Common myeloid progenitor, CD34-positive (primary cell): ENCODE measurements around the gene OPCML.

ENCODE experiments used
- CTCF ChIA-PET: fragments of 350-600 bp; sonication (Branson Sonifier 250); formaldehyde crosslinking; loops from one replicate; lab custom pipeline; 2021; ENCODE audit warnings: antibody characterized with exemption; lab: Charles Lee
- POLR2A ChIA-PET: fragments of 350-600 bp; sonication (Branson Sonifier 250); formaldehyde crosslinking; loops from one replicate; lab custom pipeline; 2021; ENCODE audit warnings: antibody characterized with exemption; lab: Charles Lee
- DNase-seq, 3 donors: peaks; one replicate each; pipeline versions ENCODE4 v3.0.0 to v3.0.0-alpha.2; 2013
- H3K27ac ChIP-seq, 2 experiments: 1 replicate in 1 of 2; 2 replicates in 1 of 2; pipeline ENCODE4 v1.7.0; 2013; ENCODE audit warnings: inconsistent platforms in 2 of 2, low read length in 2 of 2, mild to moderate bottlenecking in 2 of 2, low read depth in 1 of 2, moderate library complexity in 1 of 2; ENCODE audit not compliant: severe bottlenecking in 2 of 2, insufficient read depth in 1 of 2, poor library complexity in 1 of 2
- H3K27me3 ChIP-seq, 5 experiments: replicated peaks in 2 of 5; 1 replicate in 3 of 5; 2 replicates in 2 of 5; pipeline versions ENCODE4 v1.6.1 to v1.7.0; 2013; ENCODE audit warnings: low read length in 4 of 5, mild to moderate bottlenecking in 2 of 5, moderate library complexity in 2 of 5, inconsistent platforms in 1 of 5; ENCODE audit not compliant: insufficient read depth in 5 of 5, control insufficient read depth in 4 of 5
- H3K36me3 ChIP-seq, 4 experiments: 1 replicate in 2 of 4; 2 replicates in 2 of 4; pipeline versions ENCODE4 v1.6.1 to v1.7.0; 2013; ENCODE audit warnings: low read length in 3 of 4, control low read depth in 1 of 4, mild to moderate bottlenecking in 1 of 4; ENCODE audit not compliant: control insufficient read depth in 4 of 4, insufficient read depth in 4 of 4
- H3K4me1 ChIP-seq, 4 experiments: 1 replicate in 3 of 4; 2 replicates in 1 of 4; pipeline versions ENCODE4 v1.6.1 to v1.7.1; 2013; ENCODE audit warnings: low read length in 3 of 4, mild to moderate bottlenecking in 3 of 4, control low read depth in 1 of 4, inconsistent platforms in 1 of 4, moderate library complexity in 1 of 4; ENCODE audit not compliant: control insufficient read depth in 4 of 4, insufficient read depth in 4 of 4; ENCODE audit errors: control extremely low read depth in 1 of 4
- H3K4me3 ChIP-seq, 7 experiments: 1 replicate in 4 of 7; 2 replicates in 3 of 7; pipeline versions ENCODE4 v1.5.1 to v1.7.0; 2013; ENCODE audit warnings: mild to moderate bottlenecking in 7 of 7, low read length in 6 of 7, moderate library complexity in 6 of 7, inconsistent platforms in 2 of 7, low read depth in 2 of 7, control low read depth in 1 of 7; ENCODE audit not compliant: insufficient read depth in 4 of 7, control insufficient read depth in 1 of 7; ENCODE audit errors: extremely low read depth in 1 of 7
- H3K9me3 ChIP-seq, 5 experiments: 1 replicate in 4 of 5; 2 replicates in 1 of 5; pipeline versions ENCODE4 v1.6.1 to v1.7.1; 2013; ENCODE audit warnings: low read length in 4 of 5, mild to moderate bottlenecking in 2 of 5, inconsistent platforms in 1 of 5, low read depth in 1 of 5, moderate library complexity in 1 of 5; ENCODE audit not compliant: control insufficient read depth in 4 of 5, insufficient read depth in 2 of 5; ENCODE audit errors: control extremely low read depth in 1 of 5
- WGBS: methylation state at CpG from one replicate; pipeline ENCODE4 v1.1.5; 2013; ENCODE audit not compliant: insufficient coverage; 5-methylcytosine and 5-hydroxymethylcytosine counted together

OPCML gene

GRCh38 chr11:133551064-133551463 is 18.8 kb upstream of the OPCML start:
- CTCF ChIA-PET: no interaction called here
- Histone ChIP-seq H3K27ac (no peak overlapping the region), H3K4me1 (no peaks in the 10 kb centered on the region), H3K36me3 (no peaks in the 10 kb centered on the region), H3K4me3 (no peak overlapping the region), H3K27me3 (peaks cover 0 to 2% (median 0%) of the 10 kb centered on the region in 5 experiments), H3K9me3 (no peaks in the 10 kb centered on the region)
- POLR2A ChIA-PET: no interaction called here
- 96% methylated on average over 3 of the region's 5 CpGs for WGBS
- DNase-seq: no peak

GRCh38 chr11:133549826-133550225 is 17.5 kb upstream of the OPCML start:
- no peaks in the 10 kb centered on the region for H3K36me3 ChIP-seq
- H3K27ac ChIP-seq: no peak overlapping the region
- no peaks in the 10 kb centered on the region for H3K9me3 ChIP-seq
- POLR2A ChIA-PET: no interaction called here
- DNase-seq: no peak
- no peaks in the 10 kb centered on the region for H3K4me1 ChIP-seq
- WGBS: 93% methylated on average over 3 of the region's 3 CpGs
- no peak overlapping the region for H3K4me3 ChIP-seq
- CTCF ChIA-PET: no interaction called here
- H3K27me3 ChIP-seq: peaks cover 0 to 2% (median 0%) of the 10 kb centered on the region in 5 experiments

- Histone ChIP-seq H3K27me3 (peaks cover 0 to 2% (median 0%) of the 10 kb centered on the region in 5 experiments), H3K9me3 (no peaks in the 10 kb centered on the region), H3K27ac (no peak overlapping the region), H3K4me3 (no peak overlapping the region), H3K4me1 (no peaks in the 10 kb centered on the region), H3K36me3 (no peaks in the 10 kb centered on the region)
- WGBS: 80% methylated on average over 7 of the region's 7 CpGs
- ChIA-PET POLR2A (no interaction called here), CTCF (no interaction called here)
- DNase-seq: no peak
These were observed 16.3 kb upstream of the OPCML start for GRCh38 chr11:133548641-133549040.

- POLR2A ChIA-PET: no interaction called here
- no peaks in the 10 kb centered on the region for H3K36me3 ChIP-seq
- H3K27me3 ChIP-seq: peaks cover 0 to 2% (median 0%) of the 10 kb centered on the region in 5 experiments
- H3K27ac ChIP-seq: no peak overlapping the region
- H3K4me1 ChIP-seq: no peaks in the 10 kb centered on the region
- H3K4me3 ChIP-seq: no peak overlapping the region
- no peak for DNase-seq
- no peaks in the 10 kb centered on the region for H3K9me3 ChIP-seq
- CTCF ChIA-PET: no interaction called here
- WGBS: 90% methylated on average over 12 of the region's 12 CpGs
These were observed 15.7 kb upstream of the OPCML start for GRCh38 chr11:133547808-133548494.

- H3K4me1 ChIP-seq: no peaks in the 10 kb centered on the region
- WGBS: 82% methylated on average over 7 of the region's 8 CpGs
- no peak for DNase-seq
- H3K27me3 ChIP-seq: peaks cover 0 to 8% (median 2%) of the 10 kb centered on the region in 5 experiments
- no peak overlapping the region for H3K27ac ChIP-seq
- H3K36me3 ChIP-seq: no peaks in the 10 kb centered on the region
- no peak overlapping the region for H3K4me3 ChIP-seq
- no peaks in the 10 kb centered on the region for H3K9me3 ChIP-seq
- POLR2A ChIA-PET: no interaction called here
- CTCF ChIA-PET: no interaction called here
These were observed 13.0 kb upstream of the OPCML start for GRCh38 chr11:133545199-133545803.

- Histone ChIP-seq H3K27ac (no peak overlapping the region), H3K9me3 (no peaks in the 10 kb centered on the region), H3K27me3 (peaks cover 0 to 10% (median 0%) of the 10 kb centered on the region in 5 experiments), H3K36me3 (no peaks in the 10 kb centered on the region), H3K4me3 (no peak overlapping the region), H3K4me1 (no peaks in the 10 kb centered on the region)
- DNase-seq: no peak
- CTCF ChIA-PET: interaction anchor here (0.8 kb wide), 1 partner anchor 31 kb away, joined by 3 read pairs; no protein-coding TSS in a partner anchor
- POLR2A ChIA-PET: no interaction called here
- 74% methylated on average over 6 of the region's 7 CpGs for WGBS
These were observed 9.4 kb upstream of the OPCML start for GRCh38 chr11:133541720-133542095.

- POLR2A ChIA-PET: no interaction called here
- no peak overlapping the region for H3K27ac ChIP-seq
- WGBS: 80% methylated on average over 6 of the region's 10 CpGs
- H3K36me3 ChIP-seq: no peaks in the 10 kb centered on the region
- no peaks in the 10 kb centered on the region for H3K9me3 ChIP-seq
- DNase-seq: no peak
- peaks cover 0 to 12% (median 0%) of the 10 kb centered on the region in 5 experiments for H3K27me3 ChIP-seq
- CTCF ChIA-PET: no interaction called here
- no peak overlapping the region for H3K4me3 ChIP-seq
- H3K4me1 ChIP-seq: no peaks in the 10 kb centered on the region
These were observed 8.9 kb upstream of the OPCML start for GRCh38 chr11:133541021-133541719.
